HEK293 (cell line): ENCODE results near the gene BPHL.

Experiments
- CTCF ChIA-PET: fragments of 350-600 bp; formaldehyde crosslinking; extraction: SDS; loops from one replicate; lab custom pipeline; 2021; ENCODE audit warnings: antibody characterized with exemption; lab: Yijun Ruan, JAX
- POLR2A ChIA-PET: fragments of 300-600 bp; formaldehyde crosslinking; extraction: SDS; loops from one replicate; lab custom pipeline; 2020; ENCODE audit warnings: antibody characterized with exemption, inconsistent platforms; lab: Yijun Ruan, JAX
- H3K27ac ChIP-seq: fragments of 200-500 bp; sonication (Bioruptor generic); 2 replicates; pipeline ENCODE4 v1.5.1; 2014; ENCODE audit warnings: low read depth, low read length, control low read depth, inconsistent platforms; ENCODE audit errors: extremely low read depth
- H3K36me3 ChIP-seq, 2 experiments: fragments of 200-500 bp in 1 of 2; sonication (Bioruptor generic) in 1 of 2; 1 replicate in 1 of 2; 2 replicates in 1 of 2; pipeline ENCODE4 v1.5.1; 2014 to 2017; ENCODE audit warnings: inconsistent platforms in 2 of 2, low read length in 2 of 2; ENCODE audit not compliant: control insufficient read depth in 2 of 2, insufficient read depth in 1 of 2
- H3K4me1 ChIP-seq: fragments of 200-500 bp; sonication (Bioruptor generic); 2 replicates; pipeline ENCODE4 v1.5.1; 2014; ENCODE audit warnings: mild to moderate bottlenecking, low read length, inconsistent platforms; ENCODE audit not compliant: control insufficient read depth, insufficient read depth
- H3K4me3 ChIP-seq: 2 replicates; pipeline ENCODE4 v1.5.1; 2011; ENCODE audit warnings: low read depth, mild to moderate bottlenecking, control low read depth, low read length, moderate library complexity
- H3K9me3 ChIP-seq: fragments of 200-500 bp; sonication (Bioruptor generic); 2 replicates; pipeline ENCODE4 v1.5.1; 2014; ENCODE audit warnings: low read depth, low read length, inconsistent platforms; ENCODE audit not compliant: control insufficient read depth, insufficient read depth
- IKZF3 ChIP-seq: fragments of 450-650 bp; IDR thresholded peaks from 2 replicates; pipeline ENCODE4 v1.5.0; 2018; ENCODE audit warnings: missing biosample characterization, mild to moderate bottlenecking, missing genetic modification characterization, moderate library complexity
- RBAK ChIP-seq: fragments of 450-650 bp; formaldehyde crosslinking; IDR thresholded peaks from 2 replicates; pipeline ENCODE4 v1.5.1; 2016; ENCODE audit warnings: missing biosample characterization, missing genetic modification characterization
- SCRT2 ChIP-seq: fragments of 450-650 bp; formaldehyde crosslinking; IDR thresholded peaks from 2 replicates; pipeline ENCODE4 v1.5.1; 2016; ENCODE audit warnings: missing biosample characterization, missing genetic modification characterization
- YY1 ChIP-seq: fragments of 450-650 bp; formaldehyde crosslinking; IDR thresholded peaks from 2 replicates; pipeline ENCODE4 v1.5.1; 2018; ENCODE audit warnings: missing biosample characterization, missing genetic modification characterization
- ZBTB7A ChIP-seq: fragments of 450-650 bp; formaldehyde crosslinking; IDR thresholded peaks from 2 replicates; pipeline ENCODE4 v1.5.1; 2016; ENCODE audit warnings: low read depth, missing biosample characterization, missing genetic modification characterization
- ZFP69B ChIP-seq: fragments of 450-650 bp; formaldehyde crosslinking; IDR thresholded peaks from 2 replicates; pipeline ENCODE4 v1.5.1; 2016; ENCODE audit warnings: missing biosample characterization, missing genetic modification characterization
- ZNF16 ChIP-seq: fragments of 450-650 bp; formaldehyde crosslinking; IDR thresholded peaks from 2 replicates; pipeline ENCODE4 v1.5.1; 2016; ENCODE audit warnings: low read depth, missing biosample characterization, missing genetic modification characterization
- ZNF169 ChIP-seq: fragments of 450-650 bp; formaldehyde crosslinking; IDR thresholded peaks from 2 replicates; pipeline ENCODE4 v1.5.1; 2016; ENCODE audit warnings: missing biosample characterization, missing genetic modification characterization
- ZNF24 ChIP-seq: fragments of 450-650 bp; formaldehyde crosslinking; IDR thresholded peaks from 2 replicates; pipeline ENCODE4 v1.5.1; 2016; ENCODE audit warnings: missing biosample characterization, missing genetic modification characterization
- ZNF37A ChIP-seq: fragments of 450-650 bp; IDR thresholded peaks from 2 replicates; pipeline ENCODE4 v1.5.1; 2018; ENCODE audit warnings: missing biosample characterization, missing genetic modification characterization
- ZNF510 ChIP-seq: fragments of 450-650 bp; formaldehyde crosslinking; IDR thresholded peaks from 2 replicates; pipeline ENCODE4 v1.5.1; 2018; ENCODE audit warnings: mild to moderate bottlenecking, missing genetic modification characterization, missing biosample characterization; ENCODE audit not compliant: insufficient replicate concordance
- ZNF530 ChIP-seq: fragments of 450-650 bp; formaldehyde crosslinking; IDR thresholded peaks from 2 replicates; pipeline ENCODE4 v1.5.1; 2016; ENCODE audit warnings: low read depth, missing biosample characterization, missing genetic modification characterization
- ZNF548 ChIP-seq: fragments of 450-650 bp; formaldehyde crosslinking; IDR thresholded peaks from 2 replicates; pipeline ENCODE4 v1.5.1; 2016; ENCODE audit warnings: missing biosample characterization, missing genetic modification characterization
- ZNF549 ChIP-seq: fragments of 450-650 bp; IDR thresholded peaks from 2 replicates; pipeline ENCODE4 v1.5.1; 2018; ENCODE audit warnings: missing biosample characterization, missing genetic modification characterization, mild to moderate bottlenecking, inconsistent platforms, moderate library complexity
- ZNF571 ChIP-seq: fragments of 450-650 bp; formaldehyde crosslinking; IDR thresholded peaks from 2 replicates; pipeline ENCODE4 v1.5.0; 2017; ENCODE audit warnings: missing biosample characterization, missing genetic modification characterization
- ZNF654 ChIP-seq: fragments of 450-650 bp; formaldehyde crosslinking; IDR thresholded peaks from 2 replicates; pipeline ENCODE4 v1.5.1; 2016; ENCODE audit warnings: low read depth, missing biosample characterization, missing genetic modification characterization
- ZNF660 ChIP-seq: fragments of 450-650 bp; IDR thresholded peaks from 2 replicates; pipeline ENCODE4 v1.5.1; 2018; ENCODE audit warnings: missing biosample characterization, mild to moderate bottlenecking, missing genetic modification characterization
- ZNF747 ChIP-seq: fragments of 450-650 bp; formaldehyde crosslinking; IDR thresholded peaks from 2 replicates; pipeline ENCODE4 v1.5.1; 2016; ENCODE audit warnings: missing biosample characterization, missing genetic modification characterization
- TF ChIP-seq, protein P1 (sequence below): fragments of 450-650 bp; formaldehyde crosslinking; conservative IDR thresholded peaks from 2 replicates; pipeline ENCODE4 v1.5.1; 2016; ENCODE audit warnings: low read depth, missing biosample characterization, missing genetic modification characterization
- TF ChIP-seq, protein P2 (sequence below): fragments of 450-650 bp; formaldehyde crosslinking; IDR thresholded peaks from 2 replicates; pipeline ENCODE4 v1.5.1; 2016; ENCODE audit warnings: missing biosample characterization, missing genetic modification characterization
- TF ChIP-seq, protein P3 (sequence below): fragments of 450-650 bp; formaldehyde crosslinking; IDR thresholded peaks from 2 replicates; pipeline ENCODE4 v1.5.1; 2016; ENCODE audit warnings: missing biosample characterization, missing genetic modification characterization
- TF ChIP-seq, protein P4 (sequence below): fragments of 450-650 bp; formaldehyde crosslinking; IDR thresholded peaks from 2 replicates; pipeline ENCODE4 v1.5.1; 2016; ENCODE audit warnings: missing biosample characterization, missing genetic modification characterization, borderline replicate concordance

The BPHL gene

DNA sequence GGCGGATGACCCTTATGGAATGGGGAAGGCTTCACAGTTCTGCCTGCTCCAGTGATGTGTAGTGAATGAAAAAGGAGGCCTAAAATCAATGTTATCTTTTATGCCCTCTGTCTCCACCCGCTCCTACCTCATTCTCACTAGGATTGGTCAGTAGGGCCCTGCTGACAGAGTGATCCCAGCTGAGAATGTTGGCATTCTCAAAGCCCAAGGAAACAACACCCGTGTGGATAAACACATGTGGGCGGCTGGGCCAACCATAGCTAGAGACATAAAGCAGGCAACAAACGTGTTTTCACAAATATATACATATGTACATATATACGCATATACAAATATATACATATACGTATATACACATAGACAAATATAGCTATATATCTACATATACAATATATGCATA, 45.7 kb upstream of the BPHL start:
- Histone ChIP-seq H3K27ac (no peak overlapping the region), H3K9me3 (no peaks in the 10 kb centered on the region), H3K36me3 (peaks cover under 1 to 25% of the 10 kb centered on the region in 2 experiments; a peak in 2 of 3 replicates), H3K4me3 (no peak overlapping the region), H3K4me1 (peaks cover 11% of the 10 kb centered on the region; the same call in 1 of the 2 replicates)
- TF ChIP-seq ZNF660 (tag by site-specific recombination), result no peak
- no peak for TF ChIP-seq ZNF530 (tag by site-specific recombination)
- no peak for TF ChIP-seq ZFP69B (tag by site-specific recombination)
- TF ChIP-seq ZNF548 (tag by site-specific recombination), result no peak
- TF ChIP-seq, protein P1, sequence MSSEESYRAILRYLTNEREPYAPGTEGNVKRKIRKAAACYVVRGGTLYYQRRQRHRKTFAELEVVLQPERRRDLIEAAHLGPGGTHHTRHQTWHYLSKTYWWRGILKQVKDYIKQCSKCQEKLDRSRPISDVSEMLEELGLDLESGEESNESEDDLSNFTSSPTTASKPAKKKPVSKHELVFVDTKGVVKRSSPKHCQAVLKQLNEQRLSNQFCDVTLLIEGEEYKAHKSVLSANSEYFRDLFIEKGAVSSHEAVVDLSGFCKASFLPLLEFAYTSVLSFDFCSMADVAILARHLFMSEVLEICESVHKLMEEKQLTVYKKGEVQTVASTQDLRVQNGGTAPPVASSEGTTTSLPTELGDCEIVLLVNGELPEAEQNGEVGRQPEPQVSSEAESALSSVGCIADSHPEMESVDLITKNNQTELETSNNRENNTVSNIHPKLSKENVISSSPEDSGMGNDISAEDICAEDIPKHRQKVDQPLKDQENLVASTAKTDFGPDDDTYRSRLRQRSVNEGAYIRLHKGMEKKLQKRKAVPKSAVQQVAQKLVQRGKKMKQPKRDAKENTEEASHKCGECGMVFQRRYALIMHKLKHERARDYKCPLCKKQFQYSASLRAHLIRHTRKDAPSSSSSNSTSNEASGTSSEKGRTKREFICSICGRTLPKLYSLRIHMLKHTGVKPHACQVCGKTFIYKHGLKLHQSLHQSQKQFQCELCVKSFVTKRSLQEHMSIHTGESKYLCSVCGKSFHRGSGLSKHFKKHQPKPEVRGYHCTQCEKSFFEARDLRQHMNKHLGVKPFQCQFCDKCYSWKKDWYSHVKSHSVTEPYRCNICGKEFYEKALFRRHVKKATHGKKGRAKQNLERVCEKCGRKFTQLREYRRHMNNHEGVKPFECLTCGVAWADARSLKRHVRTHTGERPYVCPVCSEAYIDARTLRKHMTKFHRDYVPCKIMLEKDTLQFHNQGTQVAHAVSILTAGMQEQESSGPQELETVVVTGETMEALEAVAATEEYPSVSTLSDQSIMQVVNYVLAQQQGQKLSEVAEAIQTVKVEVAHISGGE (tag by site-specific recombination), result no peak
- TF ChIP-seq ZNF510 (tag by site-specific recombination), result no peak
- no peak for TF ChIP-seq ZNF169 (tag by site-specific recombination)
- TF ChIP-seq SCRT2 (tag by site-specific recombination), result no peak
- TF ChIP-seq ZBTB7A (tag by site-specific recombination), result no peak
- TF ChIP-seq ZNF654 (tag by site-specific recombination), result no peak
- TF ChIP-seq ZNF571, result no peak
- no peak for TF ChIP-seq ZNF24
- no peak for TF ChIP-seq ZNF747 (tag by site-specific recombination)
- ChIA-PET POLR2A (interaction anchor here (0.8 kb wide), 1 partner anchor 9 kb away, joined by 3 read pairs; no protein-coding TSS in a partner anchor), CTCF (interaction anchor here (0.5 to 1.5 kb wide), 4 partner anchors 14 to 860 kb away, joined by 3 to 4 read pairs (median 3); no protein-coding TSS in a partner anchor)

DNA sequence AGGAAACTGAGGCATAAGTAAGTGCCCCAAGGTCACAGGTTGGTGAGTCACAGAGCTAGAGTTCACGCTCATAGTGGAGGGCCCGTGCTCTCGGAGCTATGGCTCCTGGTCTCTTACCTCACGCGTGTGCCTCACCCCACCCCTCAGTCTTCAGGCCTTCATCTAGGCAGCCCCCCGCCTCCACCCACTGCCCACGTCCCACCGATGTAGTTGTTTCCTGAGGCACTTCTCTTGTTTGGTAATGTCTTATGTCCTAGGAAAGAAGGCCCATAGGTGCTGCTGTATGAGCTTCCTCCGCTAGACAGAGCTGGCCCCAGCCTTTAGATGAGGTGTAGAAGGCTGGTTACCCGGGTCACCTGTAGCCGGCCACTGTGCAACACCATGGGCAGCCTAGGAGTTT, 45.1 kb upstream of the BPHL start:
- Histone ChIP-seq H3K4me1 (peaks cover 11% of the 10 kb centered on the region; the same call in 1 of the 2 replicates), H3K4me3 (no peak overlapping the region), H3K27ac (no peak overlapping the region), H3K9me3 (no peaks in the 10 kb centered on the region), H3K36me3 (peaks cover 6 to 31% of the 10 kb centered on the region in 2 experiments)
- POLR2A ChIA-PET, result interaction anchor here (0.8 kb wide), 1 partner anchor 10 kb away, joined by 3 read pairs; no protein-coding TSS in a partner anchor
- CTCF ChIA-PET, result interaction anchor here (0.5 to 1.5 kb wide), 5 partner anchors 14 to 860 kb away, joined by 3 to 4 read pairs (median 3); no protein-coding TSS in a partner anchor
- TF ChIP-seq ZNF37A (tag by site-specific recombination) (no peak), ZNF549 (no peak), ZNF16 (tag by site-specific recombination) (no peak), YY1 (no peak), RBAK (tag by site-specific recombination) (no peak), IKZF3 (no peak)
- TF ChIP-seq, protein P2, sequence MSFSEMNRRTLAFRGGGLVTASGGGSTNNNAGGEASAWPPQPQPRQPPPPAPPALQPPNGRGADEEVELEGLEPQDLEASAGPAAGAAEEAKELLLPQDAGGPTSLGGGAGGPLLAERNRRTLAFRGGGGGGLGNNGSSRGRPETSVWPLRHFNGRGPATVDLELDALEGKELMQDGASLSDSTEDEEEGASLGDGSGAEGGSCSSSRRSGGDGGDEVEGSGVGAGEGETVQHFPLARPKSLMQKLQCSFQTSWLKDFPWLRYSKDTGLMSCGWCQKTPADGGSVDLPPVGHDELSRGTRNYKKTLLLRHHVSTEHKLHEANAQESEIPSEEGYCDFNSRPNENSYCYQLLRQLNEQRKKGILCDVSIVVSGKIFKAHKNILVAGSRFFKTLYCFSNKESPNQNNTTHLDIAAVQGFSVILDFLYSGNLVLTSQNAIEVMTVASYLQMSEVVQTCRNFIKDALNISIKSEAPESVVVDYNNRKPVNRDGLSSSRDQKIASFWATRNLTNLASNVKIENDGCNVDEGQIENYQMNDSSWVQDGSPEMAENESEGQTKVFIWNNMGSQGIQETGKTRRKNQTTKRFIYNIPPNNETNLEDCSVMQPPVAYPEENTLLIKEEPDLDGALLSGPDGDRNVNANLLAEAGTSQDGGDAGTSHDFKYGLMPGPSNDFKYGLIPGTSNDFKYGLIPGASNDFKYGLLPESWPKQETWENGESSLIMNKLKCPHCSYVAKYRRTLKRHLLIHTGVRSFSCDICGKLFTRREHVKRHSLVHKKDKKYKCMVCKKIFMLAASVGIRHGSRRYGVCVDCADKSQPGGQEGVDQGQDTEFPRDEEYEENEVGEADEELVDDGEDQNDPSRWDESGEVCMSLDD (tag by site-specific recombination), result no peak
- TF ChIP-seq, protein P3, sequence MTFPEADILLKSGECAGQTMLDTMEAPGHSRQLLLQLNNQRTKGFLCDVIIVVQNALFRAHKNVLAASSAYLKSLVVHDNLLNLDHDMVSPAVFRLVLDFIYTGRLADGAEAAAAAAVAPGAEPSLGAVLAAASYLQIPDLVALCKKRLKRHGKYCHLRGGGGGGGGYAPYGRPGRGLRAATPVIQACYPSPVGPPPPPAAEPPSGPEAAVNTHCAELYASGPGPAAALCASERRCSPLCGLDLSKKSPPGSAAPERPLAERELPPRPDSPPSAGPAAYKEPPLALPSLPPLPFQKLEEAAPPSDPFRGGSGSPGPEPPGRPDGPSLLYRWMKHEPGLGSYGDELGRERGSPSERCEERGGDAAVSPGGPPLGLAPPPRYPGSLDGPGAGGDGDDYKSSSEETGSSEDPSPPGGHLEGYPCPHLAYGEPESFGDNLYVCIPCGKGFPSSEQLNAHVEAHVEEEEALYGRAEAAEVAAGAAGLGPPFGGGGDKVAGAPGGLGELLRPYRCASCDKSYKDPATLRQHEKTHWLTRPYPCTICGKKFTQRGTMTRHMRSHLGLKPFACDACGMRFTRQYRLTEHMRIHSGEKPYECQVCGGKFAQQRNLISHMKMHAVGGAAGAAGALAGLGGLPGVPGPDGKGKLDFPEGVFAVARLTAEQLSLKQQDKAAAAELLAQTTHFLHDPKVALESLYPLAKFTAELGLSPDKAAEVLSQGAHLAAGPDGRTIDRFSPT, result no peak
- TF ChIP-seq, protein P4, sequence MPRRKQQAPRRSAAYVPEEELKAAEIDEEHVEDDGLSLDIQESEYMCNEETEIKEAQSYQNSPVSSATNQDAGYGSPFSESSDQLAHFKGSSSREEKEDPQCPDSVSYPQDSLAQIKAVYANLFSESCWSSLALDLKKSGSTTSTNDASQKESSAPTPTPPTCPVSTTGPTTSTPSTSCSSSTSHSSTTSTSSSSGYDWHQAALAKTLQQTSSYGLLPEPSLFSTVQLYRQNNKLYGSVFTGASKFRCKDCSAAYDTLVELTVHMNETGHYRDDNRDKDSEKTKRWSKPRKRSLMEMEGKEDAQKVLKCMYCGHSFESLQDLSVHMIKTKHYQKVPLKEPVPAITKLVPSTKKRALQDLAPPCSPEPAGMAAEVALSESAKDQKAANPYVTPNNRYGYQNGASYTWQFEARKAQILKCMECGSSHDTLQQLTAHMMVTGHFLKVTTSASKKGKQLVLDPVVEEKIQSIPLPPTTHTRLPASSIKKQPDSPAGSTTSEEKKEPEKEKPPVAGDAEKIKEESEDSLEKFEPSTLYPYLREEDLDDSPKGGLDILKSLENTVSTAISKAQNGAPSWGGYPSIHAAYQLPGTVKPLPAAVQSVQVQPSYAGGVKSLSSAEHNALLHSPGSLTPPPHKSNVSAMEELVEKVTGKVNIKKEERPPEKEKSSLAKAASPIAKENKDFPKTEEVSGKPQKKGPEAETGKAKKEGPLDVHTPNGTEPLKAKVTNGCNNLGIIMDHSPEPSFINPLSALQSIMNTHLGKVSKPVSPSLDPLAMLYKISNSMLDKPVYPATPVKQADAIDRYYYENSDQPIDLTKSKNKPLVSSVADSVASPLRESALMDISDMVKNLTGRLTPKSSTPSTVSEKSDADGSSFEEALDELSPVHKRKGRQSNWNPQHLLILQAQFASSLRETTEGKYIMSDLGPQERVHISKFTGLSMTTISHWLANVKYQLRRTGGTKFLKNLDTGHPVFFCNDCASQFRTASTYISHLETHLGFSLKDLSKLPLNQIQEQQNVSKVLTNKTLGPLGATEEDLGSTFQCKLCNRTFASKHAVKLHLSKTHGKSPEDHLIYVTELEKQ, result no peak
